ENCODE results near the gene FLII.

The FLII gene

GRCh38 chr17:18257982-18258355 lies 569 bp downstream of the FLII start:
- H3K56ac ChIP-seq (ENCODE audit: low read length), result peak overlapping the region; percentile 95
- peaks cover 23% of the 10 kb centered on the region for H3K79me2 ChIP-seq (ENCODE audit: control insufficient read depth, insufficient read depth, low read length)
- H3K9ac ChIP-seq (ENCODE audit: low read length), result peak overlapping the region; percentile 94
- peaks cover 10% of the 10 kb centered on the region for H3K36me3 ChIP-seq (ENCODE audit: control insufficient read depth, insufficient read depth, low read length)
- H2AK5ac ChIP-seq (ENCODE audit: low read length), result no peak overlapping the region
- peak overlapping the region; percentile 54 for H2BK5ac ChIP-seq (ENCODE audit: low read length)
- H3K4me2 ChIP-seq (ENCODE audit: low read length), result peak overlapping the region; percentile 78
- peak overlapping the region; percentile 48 for H3K4ac ChIP-seq (ENCODE audit: low read depth, low read length)
- no CpG with 5 or more reads among the region's 16 CpGs for WGBS (ENCODE audit: extremely low coverage, insufficient coverage, low lambda C conversion rate)
- no peak overlapping the region for H4K8ac ChIP-seq (ENCODE audit: low read depth, low read length)
- peaks cover 3% of the 10 kb centered on the region for H3K4me1 ChIP-seq (ENCODE audit: control insufficient read depth, low read depth, low read length)
- H3K18ac ChIP-seq (ENCODE audit: low read length), result peak overlapping the region; percentile 88
- no peak overlapping the region for H2BK120ac ChIP-seq (ENCODE audit: low read depth, low read length)
- no peak overlapping the region for H4K5ac ChIP-seq (ENCODE audit: low read length)
- peaks cover 21% of the 10 kb centered on the region for H3K79me1 ChIP-seq (ENCODE audit: low read length)
- no peak overlapping the region for H2BK15ac ChIP-seq (replicated peaks; ENCODE audit: low read depth)
- DNase-seq, result peak; percentile 84
- no peak overlapping the region for H3K23ac ChIP-seq (ENCODE audit: low read length)
- H3K27me3 ChIP-seq (ENCODE audit: insufficient read depth, low read length, poor library complexity), result no peaks in the 10 kb centered on the region
- peak overlapping the region; percentile 91 for H3K4me3 ChIP-seq (ENCODE audit: low read length)
- H3K27ac ChIP-seq (ENCODE audit: low read depth, low read length), result peak overlapping the region; percentile 25

- DNase-seq, result peak; percentile 68
- Histone ChIP-seq H3K23ac (ENCODE audit: low read length) (peak overlapping the region; percentile 84), H2BK5ac (ENCODE audit: low read length) (no peak overlapping the region), H3K9ac (ENCODE audit: low read length) (peak overlapping the region; percentile 94), H3K4ac (ENCODE audit: low read depth, low read length) (no peak overlapping the region), H3K4me2 (ENCODE audit: low read length) (peak overlapping the region; percentile 78), H3K4me3 (ENCODE audit: low read length) (peak overlapping the region; percentile 91), H3K27me3 (ENCODE audit: insufficient read depth, low read length, poor library complexity) (no peaks in the 10 kb centered on the region), H3K79me1 (ENCODE audit: low read length) (peaks cover 21% of the 10 kb centered on the region), H3K36me3 (ENCODE audit: control insufficient read depth, insufficient read depth, low read length) (peaks cover 10% of the 10 kb centered on the region), H4K5ac (ENCODE audit: low read length) (no peak overlapping the region), H2AK5ac (ENCODE audit: low read length) (peak overlapping the region; percentile 80), H4K8ac (ENCODE audit: low read depth, low read length) (no peak overlapping the region), H3K79me2 (ENCODE audit: control insufficient read depth, insufficient read depth, low read length) (peaks cover 23% of the 10 kb centered on the region), H3K56ac (ENCODE audit: low read length) (peak overlapping the region; percentile 95), H3K27ac (ENCODE audit: low read depth, low read length) (peak overlapping the region; percentile 12), H3K4me1 (ENCODE audit: control insufficient read depth, low read depth, low read length) (peaks cover 3% of the 10 kb centered on the region), H3K18ac (ENCODE audit: low read length) (no peak overlapping the region), H2BK15ac (replicated peaks; ENCODE audit: low read depth) (no peak overlapping the region), H2BK120ac (ENCODE audit: low read depth, low read length) (no peak overlapping the region)
- no CpG with 5 or more reads among the region's 18 CpGs for WGBS (ENCODE audit: extremely low coverage, insufficient coverage, low lambda C conversion rate)
Measured at GRCh38 chr17:18257268-18257981, 1.1 kb downstream of the FLII start.

GRCh38 chr17:18256776-18257175 lies 1.8 kb downstream of the FLII start:
- Histone ChIP-seq H3K27ac (ENCODE audit: low read depth, low read length) (no peak overlapping the region), H3K23ac (ENCODE audit: low read length) (no peak overlapping the region), H3K36me3 (ENCODE audit: control insufficient read depth, insufficient read depth, low read length) (peaks cover 11% of the 10 kb centered on the region), H3K9ac (ENCODE audit: low read length) (peak overlapping the region; percentile 94), H3K27me3 (ENCODE audit: insufficient read depth, low read length, poor library complexity) (no peaks in the 10 kb centered on the region), H3K4me3 (ENCODE audit: low read length) (no peak overlapping the region), H3K4ac (ENCODE audit: low read depth, low read length) (no peak overlapping the region), H2BK15ac (replicated peaks; ENCODE audit: low read depth) (no peak overlapping the region), H3K18ac (ENCODE audit: low read length) (no peak overlapping the region), H3K79me2 (ENCODE audit: control insufficient read depth, insufficient read depth, low read length) (peaks cover 21% of the 10 kb centered on the region), H3K4me2 (ENCODE audit: low read length) (no peak overlapping the region), H2BK5ac (ENCODE audit: low read length) (no peak overlapping the region), H3K79me1 (ENCODE audit: low read length) (peaks cover 17% of the 10 kb centered on the region), H4K5ac (ENCODE audit: low read length) (no peak overlapping the region), H2AK5ac (ENCODE audit: low read length) (no peak overlapping the region), H3K4me1 (ENCODE audit: control insufficient read depth, low read depth, low read length) (peaks cover 3% of the 10 kb centered on the region), H4K8ac (ENCODE audit: low read depth, low read length) (no peak overlapping the region), H3K56ac (ENCODE audit: low read length) (peak overlapping the region; percentile 95), H2BK120ac (ENCODE audit: low read depth, low read length) (no peak overlapping the region)
- DNase-seq, result no peak
- WGBS (ENCODE audit: extremely low coverage, insufficient coverage, low lambda C conversion rate), result no CpG with 5 or more reads among the region's 7 CpGs

- no peak overlapping the region for H2BK5ac ChIP-seq (ENCODE audit: low read length)
- H3K4me2 ChIP-seq (ENCODE audit: low read length), result no peak overlapping the region
- no peak overlapping the region for H3K18ac ChIP-seq (ENCODE audit: low read length)
- H3K79me2 ChIP-seq (ENCODE audit: control insufficient read depth, insufficient read depth, low read length), result peaks cover 20% of the 10 kb centered on the region
- no peak overlapping the region for H4K5ac ChIP-seq (ENCODE audit: low read length)
- H3K27ac ChIP-seq (ENCODE audit: low read depth, low read length), result no peak overlapping the region
- peaks cover 3% of the 10 kb centered on the region for H3K4me1 ChIP-seq (ENCODE audit: control insufficient read depth, low read depth, low read length)
- whole genome bisulfite sequencing (ENCODE audit: extremely low coverage, insufficient coverage, low lambda C conversion rate), result no CpG with 5 or more reads among the region's 11 CpGs
- no peak overlapping the region for H3K9ac ChIP-seq (ENCODE audit: low read length)
- no peak overlapping the region for H3K4me3 ChIP-seq (ENCODE audit: low read length)
- no peak overlapping the region for H4K8ac ChIP-seq (ENCODE audit: low read depth, low read length)
- H3K27me3 ChIP-seq (ENCODE audit: insufficient read depth, low read length, poor library complexity), result no peaks in the 10 kb centered on the region
- H3K36me3 ChIP-seq (ENCODE audit: control insufficient read depth, insufficient read depth, low read length), result peaks cover 15% of the 10 kb centered on the region
- H2AK5ac ChIP-seq (ENCODE audit: low read length), result no peak overlapping the region
- no peak overlapping the region for H3K4ac ChIP-seq (ENCODE audit: low read depth, low read length)
- H3K79me1 ChIP-seq (ENCODE audit: low read length), result peaks cover 13% of the 10 kb centered on the region
- H3K56ac ChIP-seq (ENCODE audit: low read length), result no peak overlapping the region
- H2BK15ac ChIP-seq (replicated peaks; ENCODE audit: low read depth), result no peak overlapping the region
- DNase-seq, result no peak
- no peak overlapping the region for H2BK120ac ChIP-seq (ENCODE audit: low read depth, low read length)
- no peak overlapping the region for H3K23ac ChIP-seq (ENCODE audit: low read length)
Measured at GRCh38 chr17:18256351-18256750, 2.2 kb downstream of the FLII start.

- Histone ChIP-seq H2AK5ac (ENCODE audit: low read length) (no peak overlapping the region), H3K4me1 (ENCODE audit: control insufficient read depth, low read depth, low read length) (peaks cover 3% of the 10 kb centered on the region), H3K4me2 (ENCODE audit: low read length) (no peak overlapping the region), H3K4me3 (ENCODE audit: low read length) (no peak overlapping the region), H2BK15ac (replicated peaks; ENCODE audit: low read depth) (no peak overlapping the region), H3K4ac (ENCODE audit: low read depth, low read length) (no peak overlapping the region), H2BK5ac (ENCODE audit: low read length) (no peak overlapping the region), H3K27me3 (ENCODE audit: insufficient read depth, low read length, poor library complexity) (no peaks in the 10 kb centered on the region), H3K18ac (ENCODE audit: low read length) (no peak overlapping the region), H4K5ac (ENCODE audit: low read length) (no peak overlapping the region), H3K79me1 (ENCODE audit: low read length) (peaks cover 11% of the 10 kb centered on the region), H3K36me3 (ENCODE audit: control insufficient read depth, insufficient read depth, low read length) (peaks cover 19% of the 10 kb centered on the region), H3K27ac (ENCODE audit: low read depth, low read length) (no peak overlapping the region), H2BK120ac (ENCODE audit: low read depth, low read length) (no peak overlapping the region), H3K23ac (ENCODE audit: low read length) (no peak overlapping the region), H3K9ac (ENCODE audit: low read length) (no peak overlapping the region), H3K56ac (ENCODE audit: low read length) (no peak overlapping the region), H4K8ac (ENCODE audit: low read depth, low read length) (no peak overlapping the region), H3K79me2 (ENCODE audit: control insufficient read depth, insufficient read depth, low read length) (peaks cover 20% of the 10 kb centered on the region)
- no CpG with 5 or more reads among the region's 8 CpGs for WGBS (ENCODE audit: extremely low coverage, insufficient coverage, low lambda C conversion rate)
- no peak for DNase-seq
Measured at GRCh38 chr17:18254888-18255649, 3.5 kb downstream of the FLII start.
